DND-41 (cell line): ENCODE measurements around the gene IFFO2.

Experiments used
- EZH2 ChIP-seq: IDR thresholded peaks from 3 replicates; pipeline ENCODE4 v1.6.1; 2012; ENCODE audit warnings: borderline replicate concordance, low read depth, mild to moderate bottlenecking, moderate library complexity, low read length, inconsistent platforms; ENCODE audit not compliant: severe bottlenecking
- TF ChIP-seq, protein P1 (sequence below): IDR thresholded peaks from 2 replicates; pipeline ENCODE4 v1.5.1; 2012; ENCODE audit warnings: borderline replicate concordance, low read length, moderate library complexity, mild to moderate bottlenecking; ENCODE audit not compliant: poor library complexity, severe bottlenecking; ENCODE audit errors: extremely low read depth

DNA sequence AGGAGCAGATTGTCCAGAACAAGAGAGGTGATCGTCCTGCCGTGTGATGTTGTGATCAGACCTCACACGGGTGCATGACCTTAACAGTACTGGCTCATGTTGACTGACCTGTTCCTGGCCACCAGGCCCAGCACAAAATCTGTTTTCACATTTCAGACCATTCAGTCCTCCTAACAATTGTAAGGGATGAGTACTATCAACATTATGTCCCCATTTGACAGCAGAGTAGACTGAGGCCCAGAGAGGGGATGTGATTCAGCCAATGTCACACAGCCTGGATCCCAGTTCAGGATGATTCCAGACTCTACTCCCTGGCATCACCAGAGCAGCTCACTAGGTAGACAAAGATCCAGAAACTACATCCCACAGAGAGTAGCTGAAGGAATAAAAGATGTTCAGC lies 89.6 kb downstream of the IFFO2 start:
- TF ChIP-seq, protein P1, sequence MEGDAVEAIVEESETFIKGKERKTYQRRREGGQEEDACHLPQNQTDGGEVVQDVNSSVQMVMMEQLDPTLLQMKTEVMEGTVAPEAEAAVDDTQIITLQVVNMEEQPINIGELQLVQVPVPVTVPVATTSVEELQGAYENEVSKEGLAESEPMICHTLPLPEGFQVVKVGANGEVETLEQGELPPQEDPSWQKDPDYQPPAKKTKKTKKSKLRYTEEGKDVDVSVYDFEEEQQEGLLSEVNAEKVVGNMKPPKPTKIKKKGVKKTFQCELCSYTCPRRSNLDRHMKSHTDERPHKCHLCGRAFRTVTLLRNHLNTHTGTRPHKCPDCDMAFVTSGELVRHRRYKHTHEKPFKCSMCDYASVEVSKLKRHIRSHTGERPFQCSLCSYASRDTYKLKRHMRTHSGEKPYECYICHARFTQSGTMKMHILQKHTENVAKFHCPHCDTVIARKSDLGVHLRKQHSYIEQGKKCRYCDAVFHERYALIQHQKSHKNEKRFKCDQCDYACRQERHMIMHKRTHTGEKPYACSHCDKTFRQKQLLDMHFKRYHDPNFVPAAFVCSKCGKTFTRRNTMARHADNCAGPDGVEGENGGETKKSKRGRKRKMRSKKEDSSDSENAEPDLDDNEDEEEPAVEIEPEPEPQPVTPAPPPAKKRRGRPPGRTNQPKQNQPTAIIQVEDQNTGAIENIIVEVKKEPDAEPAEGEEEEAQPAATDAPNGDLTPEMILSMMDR: no peak
- no peak for TF ChIP-seq EZH2
